SU-DHL-6 (cell line): ENCODE measurements around the gene UVSSA.

Experiments
- H2AFZ ChIP-seq: fragments of 200-600 bp; sonication (generic); 2 replicates; pipeline ENCODE4 v1.6.1; 2014; ENCODE audit warnings: low read depth, mild to moderate bottlenecking, moderate library complexity, mixed read lengths, antibody characterized with exemption, low read length; ENCODE audit not compliant: severe bottlenecking
- H3F3A ChIP-seq: fragments of 200-600 bp; shearing (Covaris generic); 2 replicates; pipeline ENCODE4 v1.6.0; 2016; ENCODE audit warnings: antibody characterized with exemption, mild to moderate bottlenecking; ENCODE audit not compliant: insufficient read depth
- H3K27ac ChIP-seq: fragments of 200-600 bp; sonication (generic); 2 replicates; pipeline ENCODE4 v1.5.1; 2016; ENCODE audit warnings: low read depth, mild to moderate bottlenecking, low read length, moderate library complexity, mixed read lengths
- H3K27me3 ChIP-seq: fragments of 200-600 bp; sonication (generic), shearing (Covaris generic); 2 replicates; pipeline ENCODE4 v1.6.0; 2014; ENCODE audit warnings: mild to moderate bottlenecking, low read length
- H3K36me3 ChIP-seq: fragments of 200-600 bp; sonication (generic); 2 replicates; pipeline ENCODE4 v1.6.1; 2014; ENCODE audit warnings: mild to moderate bottlenecking, low read length, mixed read lengths
- H3K4me2 ChIP-seq: fragments of 300-600, 200-600 bp; shearing (Covaris generic), sonication (generic); 2 replicates; pipeline ENCODE4 v1.6.0; 2014; ENCODE audit warnings: low read length, low read depth, mild to moderate bottlenecking; ENCODE audit not compliant: poor library complexity, severe bottlenecking
- H3K4me3 ChIP-seq: fragments of 200-600 bp; sonication (generic); 2 replicates; pipeline ENCODE4 v1.5.1; 2014; ENCODE audit warnings: antibody characterized with exemption, low read length, mild to moderate bottlenecking, mixed read lengths; ENCODE audit not compliant: insufficient read depth, poor library complexity, severe bottlenecking
- H3K79me2 ChIP-seq: fragments of 200-600 bp; sonication (generic); 2 replicates; pipeline ENCODE4 v1.6.1; 2014; ENCODE audit warnings: mild to moderate bottlenecking, low read length, moderate library complexity; ENCODE audit not compliant: insufficient read depth
- H3K9ac ChIP-seq: fragments of 200-600 bp; sonication (generic); 2 replicates; pipeline ENCODE4 v1.7.0; 2014; ENCODE audit warnings: mild to moderate bottlenecking, low read length
- H3K9me2 ChIP-seq: fragments of 200-600 bp; sonication (generic); replicated peaks from 2 replicates; pipeline ENCODE4 v1.6.1; 2014; ENCODE audit warnings: low read length; ENCODE audit not compliant: insufficient read depth
- H3K9me3 ChIP-seq: fragments of 200-600 bp; sonication (generic); 2 replicates; pipeline ENCODE4 v1.6.1; 2014; ENCODE audit warnings: low read length, mixed read lengths; ENCODE audit not compliant: insufficient read depth
- H4K20me1 ChIP-seq: fragments of 200-600 bp; sonication (generic); 2 replicates; pipeline ENCODE4 v1.6.1; 2014; ENCODE audit warnings: low read depth, mild to moderate bottlenecking, antibody characterized with exemption, low read length, moderate library complexity, mixed read lengths
- EZH2phosphoT487 ChIP-seq: fragments of 200-600 bp; sonication (generic), shearing (Covaris generic); conservative IDR thresholded peaks from 2 replicates; pipeline ENCODE4 v1.6.1; 2018; ENCODE audit warnings: mild to moderate bottlenecking, antibody characterized with exemption, low read length, moderate library complexity, mixed read lengths
- TF ChIP-seq, protein P1 (sequence below): fragments of 200-600 bp; sonication (generic); IDR thresholded peaks from one replicate; pipeline ENCODE4 v1.5.1; 2017; ENCODE audit warnings: antibody characterized with exemption, mild to moderate bottlenecking, low read length, moderate library complexity; ENCODE audit not compliant: insufficient read depth, poor library complexity, severe bottlenecking

UVSSA gene

DNA sequence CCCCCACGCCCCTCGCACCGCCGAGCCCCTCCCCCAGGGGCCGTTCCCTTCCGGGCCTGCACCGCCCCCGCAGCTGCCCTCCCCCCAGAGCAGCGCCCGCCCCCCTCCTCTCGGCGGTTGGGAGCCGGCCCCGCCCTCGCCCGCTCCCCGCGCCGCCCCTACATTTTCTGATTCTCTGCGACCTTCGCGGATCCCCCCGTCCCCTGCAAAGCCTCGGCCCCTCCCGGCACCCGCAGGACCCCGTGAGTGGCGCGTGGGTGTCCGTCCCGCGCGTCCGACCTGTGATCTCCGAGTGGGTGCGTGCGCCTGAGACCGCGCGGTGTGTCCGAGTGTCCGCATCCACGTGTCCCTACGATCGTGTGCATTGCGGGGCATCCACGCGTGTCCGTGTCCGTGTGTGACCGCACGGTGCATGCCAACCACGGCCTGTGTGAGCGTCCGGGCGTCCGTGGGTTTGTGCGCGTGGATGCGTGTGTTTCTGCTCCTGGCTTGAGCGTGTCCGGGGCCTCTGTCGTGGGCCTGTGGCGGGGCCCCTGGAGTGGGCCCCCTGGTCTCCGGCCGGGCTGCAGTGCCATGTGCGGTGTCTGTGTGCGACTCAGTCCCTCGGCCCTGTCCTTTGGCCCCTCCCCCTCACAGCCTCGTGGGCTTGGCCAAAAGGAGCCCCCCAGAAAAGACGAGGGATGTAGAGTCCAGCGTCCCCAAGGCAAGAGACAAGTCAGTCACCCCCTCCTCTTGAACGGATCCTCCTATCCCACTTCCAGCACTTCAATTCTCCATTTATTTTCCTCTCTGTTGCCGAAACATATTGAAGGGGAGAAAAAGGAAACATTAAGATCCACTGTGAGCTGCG, 68.0 kb downstream of the UVSSA start:
- H3K27ac ChIP-seq: no peak overlapping the region
- no peaks in the 10 kb centered on the region for H3K9me2 ChIP-seq
- no peaks in the 10 kb centered on the region for H3K9me3 ChIP-seq
- H3F3A ChIP-seq: no peaks in the 10 kb centered on the region
- no peaks in the 10 kb centered on the region for H3K79me2 ChIP-seq
- H2AFZ ChIP-seq: no peak overlapping the region
- H3K9ac ChIP-seq: no peak overlapping the region
- no peaks in the 10 kb centered on the region for H4K20me1 ChIP-seq
- no peaks in the 10 kb centered on the region for H3K36me3 ChIP-seq
- H3K4me2 ChIP-seq: no peak overlapping the region
- H3K27me3 ChIP-seq: no peaks in the 10 kb centered on the region
- H3K4me3 ChIP-seq: no peak overlapping the region
- TF ChIP-seq, protein P1, sequence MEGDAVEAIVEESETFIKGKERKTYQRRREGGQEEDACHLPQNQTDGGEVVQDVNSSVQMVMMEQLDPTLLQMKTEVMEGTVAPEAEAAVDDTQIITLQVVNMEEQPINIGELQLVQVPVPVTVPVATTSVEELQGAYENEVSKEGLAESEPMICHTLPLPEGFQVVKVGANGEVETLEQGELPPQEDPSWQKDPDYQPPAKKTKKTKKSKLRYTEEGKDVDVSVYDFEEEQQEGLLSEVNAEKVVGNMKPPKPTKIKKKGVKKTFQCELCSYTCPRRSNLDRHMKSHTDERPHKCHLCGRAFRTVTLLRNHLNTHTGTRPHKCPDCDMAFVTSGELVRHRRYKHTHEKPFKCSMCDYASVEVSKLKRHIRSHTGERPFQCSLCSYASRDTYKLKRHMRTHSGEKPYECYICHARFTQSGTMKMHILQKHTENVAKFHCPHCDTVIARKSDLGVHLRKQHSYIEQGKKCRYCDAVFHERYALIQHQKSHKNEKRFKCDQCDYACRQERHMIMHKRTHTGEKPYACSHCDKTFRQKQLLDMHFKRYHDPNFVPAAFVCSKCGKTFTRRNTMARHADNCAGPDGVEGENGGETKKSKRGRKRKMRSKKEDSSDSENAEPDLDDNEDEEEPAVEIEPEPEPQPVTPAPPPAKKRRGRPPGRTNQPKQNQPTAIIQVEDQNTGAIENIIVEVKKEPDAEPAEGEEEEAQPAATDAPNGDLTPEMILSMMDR: no peak
- TF ChIP-seq EZH2phosphoT487: no peak

DNA sequence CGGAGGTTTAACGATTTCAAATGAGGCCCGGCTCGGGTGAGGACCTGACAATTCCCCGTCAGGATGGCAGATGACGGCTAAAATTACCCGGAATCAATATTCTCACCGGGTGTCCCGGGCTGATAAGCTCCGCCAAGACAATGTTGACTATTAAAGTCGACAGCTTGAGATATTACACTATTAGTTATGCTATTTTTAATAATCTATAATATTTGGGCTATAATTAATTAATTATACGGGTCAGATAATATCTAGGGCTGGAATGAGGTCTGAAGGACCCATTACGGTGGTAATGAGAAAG, 68.6 kb downstream of the UVSSA start:
- H4K20me1 ChIP-seq: no peaks in the 10 kb centered on the region
- TF ChIP-seq, protein P1: no peak
- TF ChIP-seq EZH2phosphoT487: no peak
- H2AFZ ChIP-seq: no peak overlapping the region
- no peaks in the 10 kb centered on the region for H3K36me3 ChIP-seq
- H3F3A ChIP-seq: no peaks in the 10 kb centered on the region
- H3K4me3 ChIP-seq: no peak overlapping the region
- no peaks in the 10 kb centered on the region for H3K79me2 ChIP-seq
- no peaks in the 10 kb centered on the region for H3K9me2 ChIP-seq
- H3K27ac ChIP-seq: no peak overlapping the region
- no peak overlapping the region for H3K9ac ChIP-seq
- no peaks in the 10 kb centered on the region for H3K9me3 ChIP-seq
- no peak overlapping the region for H3K4me2 ChIP-seq
- no peaks in the 10 kb centered on the region for H3K27me3 ChIP-seq

GRCh38 chr4:1416051-1416947, 69.3 kb downstream of the UVSSA start:
- Histone ChIP-seq H3K9ac (no peak overlapping the region), H4K20me1 (no peaks in the 10 kb centered on the region), H3K27ac (no peak overlapping the region), H3K9me3 (no peaks in the 10 kb centered on the region), H3K9me2 (no peaks in the 10 kb centered on the region), H3K27me3 (no peaks in the 10 kb centered on the region), H3K4me3 (no peak overlapping the region), H3F3A (no peaks in the 10 kb centered on the region), H3K79me2 (no peaks in the 10 kb centered on the region), H3K36me3 (no peaks in the 10 kb centered on the region), H2AFZ (no peak overlapping the region), H3K4me2 (no peak overlapping the region)
- no peak for TF ChIP-seq EZH2phosphoT487
- TF ChIP-seq, protein P1: no peak
